H1 (cell line): ENCODE results near the gene CIAO2B. TPM values are rescaled to one million over a fixed set of nuclear protein-coding genes. Genes with fewer than 3 reads are reported as not detected.
"Not testable (repeated sequence)": the region's sequence is repeated elsewhere in the genome, so short reads cannot be mapped to it uniquely, and the experiment has no call there.

ENCODE experiments used
- CTCF ChIA-PET: fragments of 300-600 bp; sonication (Branson Sonifier 250); formaldehyde crosslinking; loops from one replicate; lab custom pipeline; 2021; ENCODE audit not compliant: partially characterized antibody; lab: Charles Lee
- POLR2A ChIA-PET: fragments of 300-600 bp; sonication (Branson Sonifier 250); formaldehyde crosslinking; loops from one replicate; lab custom pipeline; 2021; ENCODE audit warnings: inconsistent platforms; ENCODE audit not compliant: partially characterized antibody; lab: Charles Lee
- DNase-seq, 2 experiments: peaks; one replicate each; pipeline versions ENCODE4 v3.0.0 to v3.0.0-alpha.2; 2010 to 2022; ENCODE audit warnings: low spot score in 2 of 2, low read depth in 1 of 2, mixed read lengths in 1 of 2
- FAIRE-seq: peaks from 2 replicates; lab custom pipeline; 2011; peaks lifted over from hg19 to GRCh38; lab: Jason Lieb, UNC
- H2AFZ ChIP-seq: 2 replicates; pipeline ENCODE4 v1.8.1; 2012; ENCODE audit warnings: low read length, inconsistent platforms
- H2AK5ac ChIP-seq: 2 replicates; pipeline ENCODE4 v1.6.1; 2013; ENCODE audit warnings: low read depth, low read length
- H2BK120ac ChIP-seq: replicated peaks from 2 replicates; pipeline ENCODE3; 2013; ENCODE audit warnings: low read depth, low read length, inconsistent platforms
- H2BK12ac ChIP-seq: 2 replicates; pipeline ENCODE4 v1.6.1; 2013; ENCODE audit warnings: low read depth, low read length
- H2BK15ac ChIP-seq: 2 replicates; pipeline ENCODE4 v1.6.1; 2013; ENCODE audit warnings: low read length
- H2BK20ac ChIP-seq: 2 replicates; pipeline ENCODE4 v1.6.1; 2013; ENCODE audit warnings: low read length
- H2BK5ac ChIP-seq: 2 replicates; pipeline ENCODE4 v1.6.1; 2013; ENCODE audit warnings: low read depth, low read length
- H3K14ac ChIP-seq: 2 replicates; pipeline ENCODE4 v1.6.1; 2013; ENCODE audit warnings: inconsistent platforms; ENCODE audit not compliant: insufficient read length
- H3K18ac ChIP-seq: 2 replicates; pipeline ENCODE4 v1.6.1; 2013; ENCODE audit warnings: low read length; ENCODE audit errors: extremely low read depth
- H3K23ac ChIP-seq: 2 replicates; pipeline ENCODE4 v1.6.1; 2013; ENCODE audit warnings: inconsistent platforms; ENCODE audit not compliant: insufficient read length
- H3K23me2 ChIP-seq: 2 replicates; pipeline ENCODE4 v1.6.1; 2013; ENCODE audit warnings: low read depth, low read length
- H3K27ac ChIP-seq: 2 replicates; pipeline ENCODE4 v1.6.1; 2011; ENCODE audit warnings: low read depth, low read length, inconsistent platforms
- H3K27me3 ChIP-seq, 4 experiments: replicated peaks in 1 of 4; 1 replicate in 1 of 4; 2 replicates in 3 of 4; pipeline versions ENCODE4 v1.6.1 to v1.8.1; 2011 to 2013; ENCODE audit warnings: low read length in 3 of 4, mild to moderate bottlenecking in 3 of 4, inconsistent platforms in 2 of 4, mixed read lengths in 2 of 4, moderate library complexity in 1 of 4; ENCODE audit not compliant: control insufficient read depth in 3 of 4, insufficient read depth in 3 of 4; ENCODE audit errors: extremely low read depth in 1 of 4
- H3K36me3 ChIP-seq, 4 experiments: 2 replicates each; pipeline versions ENCODE4 v1.6.1 to v1.8.1; 2011 to 2013; ENCODE audit warnings: mild to moderate bottlenecking in 4 of 4, low read length in 3 of 4, moderate library complexity in 2 of 4, control low read depth in 1 of 4, inconsistent platforms in 1 of 4; ENCODE audit not compliant: insufficient read depth in 4 of 4, control insufficient read depth in 2 of 4
- H3K4ac ChIP-seq: replicated peaks from 2 replicates; pipeline ENCODE3; 2013; ENCODE audit warnings: low read length, low read depth, mixed read lengths, inconsistent platforms; ENCODE audit not compliant: insufficient read length
- H3K4me1 ChIP-seq, 4 experiments: replicated peaks in 1 of 4; 1 replicate in 1 of 4; 2 replicates in 3 of 4; pipeline versions ENCODE4 v1.6.1 to v1.8.1; 2011 to 2013; ENCODE audit warnings: low read length in 3 of 4, inconsistent platforms in 2 of 4, mixed read lengths in 1 of 4; ENCODE audit not compliant: insufficient read depth in 4 of 4, control insufficient read depth in 3 of 4
- H3K4me2 ChIP-seq, 2 experiments: 2 replicates each; pipeline versions ENCODE4 v1.6.1 to v1.8.1; 2011 to 2013; ENCODE audit warnings: low read depth in 2 of 2, low read length in 2 of 2, control low read depth in 1 of 2, inconsistent platforms in 1 of 2, mild to moderate bottlenecking in 1 of 2; ENCODE audit not compliant: insufficient read depth in 1 of 2
- H3K4me3 ChIP-seq, 4 experiments: fragments of 200-600, 300-600 bp in 1 of 4; sonication (generic), shearing (Covaris generic), sonication (Bioruptor Twin) in 1 of 4; 2 replicates each; pipeline versions ENCODE4 v1.5.1 to v1.8.1; 2011 to 2016; ENCODE audit warnings: low read length in 4 of 4, low read depth in 3 of 4, control low read depth in 2 of 4, inconsistent platforms in 2 of 4, mild to moderate bottlenecking in 2 of 4, mixed read lengths in 1 of 4, moderate library complexity in 1 of 4; ENCODE audit not compliant: insufficient read depth in 2 of 4; ENCODE audit errors: extremely low read depth in 1 of 4
- H3K56ac ChIP-seq: replicated peaks from 2 replicates; pipeline ENCODE3; 2013; ENCODE audit warnings: low read depth, mild to moderate bottlenecking, mixed read lengths, low read length, inconsistent platforms; ENCODE audit not compliant: insufficient read length
- H3K79me1 ChIP-seq: 2 replicates; pipeline ENCODE4 v1.6.1; 2013; ENCODE audit warnings: low read depth, low read length, control low read depth
- H3K79me2 ChIP-seq, 2 experiments: 2 replicates each; pipeline versions ENCODE4 v1.6.1 to v1.8.1; 2012 to 2013; ENCODE audit warnings: low read length in 2 of 2, mild to moderate bottlenecking in 2 of 2, inconsistent platforms in 1 of 2; ENCODE audit not compliant: insufficient read depth in 2 of 2, control insufficient read depth in 1 of 2
- H3K9ac ChIP-seq, 4 experiments: replicated peaks in 1 of 4; 1 replicate in 1 of 4; 2 replicates in 3 of 4; pipeline versions ENCODE4 v1.6.1 to v1.8.1; 2011 to 2013; ENCODE audit warnings: low read depth in 3 of 4, low read length in 3 of 4, control low read depth in 2 of 4, mild to moderate bottlenecking in 2 of 4, moderate library complexity in 2 of 4, inconsistent platforms in 1 of 4; ENCODE audit errors: extremely low read depth in 1 of 4
- H3K9me3 ChIP-seq, 2 experiments: 2 replicates each; pipeline versions ENCODE4 v1.6.1 to v1.8.1; 2012 to 2013; ENCODE audit warnings: mild to moderate bottlenecking in 2 of 2, moderate library complexity in 2 of 2, control low read depth in 1 of 2, inconsistent platforms in 1 of 2, low read depth in 1 of 2, low read length in 1 of 2, mixed read lengths in 1 of 2; ENCODE audit not compliant: insufficient read depth in 2 of 2
- H4K20me1 ChIP-seq, 2 experiments: replicated peaks in 1 of 2; 2 replicates each; pipeline versions ENCODE3 to v1.8.1; 2011 to 2013; ENCODE audit warnings: inconsistent platforms in 2 of 2, low read length in 2 of 2, mild to moderate bottlenecking in 1 of 2; ENCODE audit not compliant: insufficient read depth in 2 of 2, control insufficient read depth in 1 of 2
- H4K5ac ChIP-seq: 2 replicates; pipeline ENCODE4 v1.6.1; 2013; ENCODE audit warnings: low read length, low read depth, mixed read lengths, inconsistent platforms; ENCODE audit not compliant: insufficient read length
- H4K8ac ChIP-seq: 2 replicates; pipeline ENCODE4 v1.8.0; 2013; ENCODE audit warnings: mild to moderate bottlenecking, moderate library complexity, low read length, inconsistent platforms; ENCODE audit not compliant: insufficient read depth; ENCODE audit errors: extremely low read depth
- H4K91ac ChIP-seq: replicated peaks from 2 replicates; pipeline ENCODE3; 2013; ENCODE audit warnings: low read length, mixed read lengths, inconsistent platforms; ENCODE audit not compliant: insufficient read length
- WGBS, 2 experiments: shearing (Covaris generic) in 1 of 2; methylation state at CpG; one replicate each; pipeline versions ENCODE4 v1.1.6 to v1.1.7; 2013 to 2015; ENCODE audit warnings: low lambda C conversion rate in 2 of 2, mixed read lengths in 2 of 2, inconsistent platforms in 1 of 2, low coverage in 1 of 2, missing lambda C conversion rate in 1 of 2; ENCODE audit not compliant: insufficient replicate concordance in 2 of 2, insufficient coverage in 1 of 2, insufficient read length in 1 of 2; ENCODE audit errors: extremely low coverage in 1 of 2, missing lambda C conversion rate in 1 of 2; 5-methylcytosine and 5-hydroxymethylcytosine counted together
- polyA plus RNA-seq, 7 experiments: library from polyadenylated mRNA; depleted of rRNA in 3 of 7; stranded (reverse) in 5 of 7; unstranded in 2 of 7; fragments of >200 nt in 5 of 7; fragments of 200-250 nt in 2 of 7; gene quantifications; 1 replicate in 5 of 7; 2 replicates in 1 of 7; 4 replicates in 1 of 7; pipeline versions ENCODE4 v1.2.1 to v1.2.3, GENCODE V29; 2011 to 2013; ENCODE audit warnings: missing spikeins in 2 of 7, mixed read lengths in 2 of 7
- total RNA-seq: library from RNA; stranded (reverse); fragmentation: NEBNext Ultra II Directional; extraction: Animal tissue kit (Norgen Biotek cat#: 25700); gene quantifications from 2 replicates; pipeline ENCODE4 v1.2.1, GENCODE V29; 2021

The CIAO2B gene
- total and polyA plus RNA-seq, 2 of the 8 experiments (the other 6 are each of a cell fraction or from before 2014, with no cell fraction given) = 65.6 to 248 TPM

GRCh38 chr16:66896682-66897081 lies 37.5 kb downstream of the CIAO2B start:
- ChIA-PET CTCF (interaction anchor here (1.1 to 42.0 kb wide), 9 partner anchors 12 to 235 kb away, joined by 3 to 1009 read pairs (median 7); partner anchors contain the start of genes CDH16, CIAO2B, PDP2 and RRAD), POLR2A (interaction anchor here (1.3 to 2.2 kb wide), 2 partner anchors 22 to 30 kb away, joined by 3 to 6 read pairs; partner anchors contain the start of gene CDH16)
- not testable (repeated sequence) for FAIRE-seq, H4K8ac ChIP-seq, H2BK5ac ChIP-seq, H2BK20ac ChIP-seq, H2BK12ac ChIP-seq, H3K14ac ChIP-seq, H3K9me3 ChIP-seq, H3K27me3 ChIP-seq, H3K18ac ChIP-seq, H3K79me2 ChIP-seq, H3K56ac ChIP-seq, H3K4me2 ChIP-seq, H2AFZ ChIP-seq, H3K27ac ChIP-seq, H3K4me3 ChIP-seq, H2BK120ac ChIP-seq, H4K91ac ChIP-seq, H4K20me1 ChIP-seq, H3K4me1 ChIP-seq, H2BK15ac ChIP-seq, DNase-seq, H3K23me2 ChIP-seq, H3K9ac ChIP-seq, H3K23ac ChIP-seq, H3K79me1 ChIP-seq, H3K4ac ChIP-seq, H4K5ac ChIP-seq, H3K36me3 ChIP-seq, H2AK5ac ChIP-seq
- 76% methylated on average over 5 of the region's 5 CpGs; no CpG with 5 or more reads in 1 of the 2 experiments for WGBS, 2 experiments
